ENCODE data around the gene SMCO3.
A peak's percentile ranks its signal among the peaks of the same experiment; 100 is the strongest.

SMCO3 gene

DNA sequence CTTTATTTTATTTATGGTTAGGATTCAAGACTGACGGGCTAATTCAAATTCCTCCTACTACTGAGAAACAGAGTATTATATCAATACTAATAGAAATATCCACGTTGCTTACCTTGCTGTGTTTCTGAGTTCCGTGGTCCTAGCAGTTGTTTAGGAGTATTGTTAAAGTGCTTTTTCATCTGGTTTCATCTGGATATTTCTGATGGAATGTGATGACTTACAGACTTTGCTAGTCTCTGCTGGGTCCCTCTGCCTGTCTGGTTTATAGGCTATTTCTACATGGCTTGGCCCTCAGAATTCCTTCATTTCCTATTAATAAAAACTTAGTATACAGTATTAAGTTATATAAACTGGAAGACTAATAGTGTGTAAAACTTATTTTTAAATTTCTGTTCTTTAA lies at the start of gene SMCO3:
Gene SMCO3 (minus strand): TSS at position 169 of the 400 bp plus-strand sequence. CDS start 7,502 bp downstream, outside the sequence.
- no peak for DNase-seq (ENCODE audit: low spot score)

DNA sequence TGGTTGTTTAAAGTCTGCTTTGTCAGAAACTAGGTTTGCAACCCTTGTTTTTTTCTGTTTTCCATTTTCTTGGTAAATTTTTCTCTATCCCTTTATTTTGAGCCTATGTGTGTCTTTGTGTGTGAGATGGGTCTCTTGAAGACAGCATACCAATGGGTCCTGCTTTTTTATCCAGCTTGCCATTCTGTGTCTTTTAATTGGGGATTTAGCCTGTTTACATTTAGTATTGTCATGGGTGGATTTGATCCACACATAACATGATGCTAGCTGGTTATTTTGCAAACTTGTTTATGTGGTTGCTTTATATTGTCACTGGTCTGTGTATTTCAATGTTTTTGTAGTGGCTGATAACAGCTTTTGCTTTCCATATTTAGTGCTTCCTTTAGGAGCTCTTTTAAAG lies 46.5 kb upstream of the SMCO3 start:
- no peak for DNase-seq (ENCODE audit: low spot score)

DNA sequence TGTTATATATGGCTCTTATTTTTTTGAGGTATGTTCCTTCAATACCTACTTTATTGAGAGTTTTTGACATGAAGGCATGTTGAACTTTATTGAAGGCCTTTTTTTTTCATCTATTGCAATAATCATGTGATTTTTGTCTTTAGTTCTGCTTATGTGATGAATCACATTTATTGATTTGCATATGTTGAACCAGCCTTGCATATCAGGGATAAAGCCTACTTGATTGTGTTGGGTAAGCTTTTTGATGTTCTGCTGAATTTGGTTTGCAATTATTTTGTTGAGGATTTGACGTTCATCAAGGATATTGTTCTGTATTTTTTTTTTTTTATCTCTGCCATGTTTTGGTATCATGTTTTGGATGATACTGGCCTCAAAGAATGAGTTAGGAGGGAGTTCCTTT lies 44.5 kb upstream of the SMCO3 start:
- no peak for DNase-seq (ENCODE audit: low spot score)

DNA sequence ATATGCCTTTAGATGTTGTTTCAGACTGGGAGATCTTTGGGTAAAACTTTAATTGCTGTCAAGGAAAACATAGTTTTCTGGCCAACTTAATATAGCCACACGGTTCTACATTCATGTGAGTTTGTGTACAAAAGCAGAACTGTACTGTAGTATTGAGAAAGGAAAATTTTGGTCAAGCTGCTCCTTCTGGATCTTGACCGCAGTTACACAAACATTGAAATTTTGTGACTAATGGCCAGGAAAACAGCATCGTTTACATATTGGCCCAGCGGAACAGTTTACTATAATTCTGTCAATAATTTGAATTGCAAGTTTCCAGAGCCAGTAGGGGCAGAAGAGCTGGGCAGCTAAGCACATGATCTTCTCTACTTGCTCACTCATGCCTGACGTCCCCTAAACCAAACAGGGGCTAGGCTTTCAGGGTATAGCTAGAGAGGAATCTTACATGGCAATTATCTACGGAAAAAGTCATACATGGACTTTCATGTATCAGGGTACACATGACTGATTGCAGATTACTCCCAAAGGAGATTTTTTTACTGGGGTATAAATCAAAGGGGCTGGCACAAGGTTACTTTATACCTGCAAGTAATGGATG lies 40.7 kb upstream of the SMCO3 start:
- no peak for DNase-seq (ENCODE audit: low spot score)

DNA sequence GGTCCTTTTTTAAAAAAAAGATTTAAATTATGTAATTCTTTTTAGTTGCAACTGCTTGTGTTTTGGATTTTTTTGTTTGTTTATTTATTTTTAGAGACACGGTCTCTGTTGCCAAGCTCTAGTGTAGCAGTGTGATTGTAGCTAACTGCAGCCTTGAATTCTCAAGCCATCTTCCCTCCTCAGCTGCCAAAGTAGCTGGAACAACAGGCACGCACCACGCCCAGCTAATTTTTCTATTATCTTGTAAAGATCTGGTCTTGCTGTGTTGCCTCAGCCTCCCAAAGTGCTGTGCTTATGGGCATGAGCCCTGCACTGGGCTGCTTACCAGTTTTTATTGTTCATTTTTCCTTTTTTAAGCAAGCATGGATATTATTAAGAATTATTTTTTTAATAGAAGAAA lies 40.0 kb upstream of the SMCO3 start:
- DNase-seq (ENCODE audit: low spot score) = no peak

DNA sequence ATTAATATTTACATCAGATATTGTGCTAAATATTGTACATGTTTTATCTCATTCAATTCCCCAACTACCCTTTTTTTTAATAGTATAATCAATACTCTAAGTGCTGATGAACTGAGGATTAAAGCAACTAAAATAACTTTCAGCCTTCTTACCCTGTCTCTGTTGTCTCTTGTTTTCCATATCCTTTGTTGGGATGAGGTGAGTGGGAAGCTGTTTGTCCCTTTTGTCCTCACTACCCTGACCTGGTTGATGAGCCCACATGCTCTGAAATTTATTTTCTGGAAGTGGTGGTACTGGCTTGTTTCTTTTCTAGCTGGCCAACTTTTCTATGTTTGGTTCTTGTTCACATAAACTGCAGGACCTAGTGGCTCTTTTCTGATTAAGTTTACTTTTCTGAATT lies 38.9 kb upstream of the SMCO3 start:
- DNase-seq (ENCODE audit: low spot score) = no peak

DNA sequence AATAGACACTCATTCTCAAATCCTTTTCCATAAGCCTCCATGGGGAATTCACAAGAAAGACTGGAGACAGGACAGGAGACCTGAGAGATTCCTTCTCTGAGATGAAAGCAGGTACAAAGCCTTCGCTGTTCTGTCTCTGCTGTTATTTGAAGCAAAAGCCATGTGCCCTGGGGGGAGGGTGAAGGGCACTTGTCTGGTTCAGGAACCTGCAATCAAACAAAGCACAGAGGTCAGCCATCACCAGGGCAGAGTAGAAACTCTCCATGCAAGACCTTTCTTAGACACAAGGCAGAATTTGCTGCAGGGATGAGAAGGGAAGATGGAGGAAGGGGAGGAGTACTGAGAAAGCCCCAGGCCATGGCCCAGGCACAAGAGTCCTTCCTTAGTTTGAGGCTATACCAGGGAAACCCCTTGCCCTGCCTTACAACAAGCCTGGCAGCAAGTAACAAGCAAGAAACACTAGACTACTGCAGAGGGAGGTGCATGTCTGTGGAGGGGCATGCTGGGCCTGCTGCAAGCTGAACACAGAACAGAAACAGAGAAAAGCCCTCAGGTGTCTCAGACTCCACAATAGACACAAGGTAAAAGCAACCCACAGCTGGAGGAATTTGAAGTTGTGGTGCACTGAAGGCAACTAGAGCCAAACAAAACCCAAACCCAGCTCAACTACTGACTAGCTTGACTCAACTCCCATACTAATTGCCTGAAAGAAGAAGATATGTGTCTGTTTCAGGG lies 37.1 kb upstream of the SMCO3 start:
- DNase-seq (ENCODE audit: low spot score) = no peak

DNA sequence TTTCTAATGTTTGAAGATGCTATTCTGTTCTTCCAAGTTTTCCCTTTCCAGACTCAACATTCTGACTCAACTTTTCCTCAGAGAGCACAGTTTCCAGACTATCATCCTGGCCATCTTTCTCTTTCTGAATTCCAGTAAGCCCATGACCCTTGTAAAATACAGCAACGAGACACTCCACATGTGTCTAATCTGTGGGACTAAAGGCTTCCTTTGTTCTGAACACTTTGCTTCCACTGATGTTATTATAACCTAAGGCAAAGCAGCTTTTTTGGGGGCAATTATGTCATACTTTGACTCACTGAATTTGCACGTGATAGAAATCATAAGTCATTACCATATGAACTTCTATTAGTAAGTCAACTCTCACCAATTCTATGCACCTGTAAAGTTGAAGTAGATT lies 35.7 kb upstream of the SMCO3 start:
- DNase-seq (ENCODE audit: low spot score) = no peak

DNA sequence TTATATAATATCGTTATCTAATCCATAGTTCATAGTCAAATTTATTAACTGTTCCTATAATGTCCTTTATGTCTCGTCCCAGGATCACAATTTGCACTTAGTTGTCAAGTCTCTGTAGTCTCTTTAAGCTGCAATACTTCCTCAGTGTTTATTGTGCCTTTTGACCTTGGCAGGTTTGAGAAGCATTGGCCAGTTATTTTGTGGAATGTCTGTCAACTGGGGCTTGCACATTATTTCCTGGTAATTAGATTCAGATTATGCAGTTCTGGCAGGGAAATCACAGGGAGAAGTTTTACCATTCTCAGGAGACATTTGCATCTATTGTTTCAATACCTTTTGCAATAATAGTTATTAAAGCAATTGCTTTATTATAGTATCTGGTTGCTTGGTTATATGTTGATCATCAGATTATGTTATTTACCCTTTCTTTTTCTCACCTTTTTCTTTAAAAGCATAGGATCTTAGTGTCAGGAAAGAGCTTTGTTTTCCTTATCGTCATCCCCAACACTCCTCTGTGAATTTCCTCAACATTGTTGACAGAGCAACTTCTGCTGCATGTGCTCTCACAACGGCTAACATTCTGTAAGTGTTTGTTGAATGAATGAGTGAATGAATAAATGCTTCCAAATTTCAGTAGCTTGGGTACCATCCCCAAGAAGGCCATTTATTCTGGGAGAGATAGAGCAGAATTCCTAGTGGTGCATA lies 33.0 kb upstream of the SMCO3 start:
- DNase-seq (ENCODE audit: low spot score) = no peak

DNA sequence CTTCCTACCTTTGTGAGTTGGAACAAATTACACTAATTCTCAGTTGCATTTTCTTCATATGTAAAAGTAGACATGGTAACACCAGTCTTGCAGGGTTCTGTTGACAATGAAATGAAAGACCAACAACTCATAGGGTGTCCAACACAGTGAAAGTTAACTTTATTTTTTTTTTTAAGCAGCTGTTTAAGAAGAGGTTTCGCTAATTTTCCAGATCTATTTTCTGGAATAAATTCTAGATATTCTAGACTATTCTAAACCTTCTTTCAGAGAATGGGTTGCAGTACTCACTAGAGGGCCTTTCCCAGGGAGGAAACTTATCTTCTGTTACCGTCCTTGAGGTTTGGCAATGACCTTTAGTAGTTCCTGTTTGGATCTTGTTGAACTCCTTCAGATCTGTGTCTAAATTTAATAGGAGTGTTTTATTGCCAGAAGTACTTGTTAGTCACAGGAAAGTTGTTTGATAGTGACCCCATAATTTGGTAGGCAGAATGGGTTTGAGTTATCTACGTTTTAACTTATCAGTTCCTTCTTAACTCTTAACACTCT lies 32.1 kb upstream of the SMCO3 start:
- peak; percentile 36 for DNase-seq (ENCODE audit: low spot score)

DNA sequence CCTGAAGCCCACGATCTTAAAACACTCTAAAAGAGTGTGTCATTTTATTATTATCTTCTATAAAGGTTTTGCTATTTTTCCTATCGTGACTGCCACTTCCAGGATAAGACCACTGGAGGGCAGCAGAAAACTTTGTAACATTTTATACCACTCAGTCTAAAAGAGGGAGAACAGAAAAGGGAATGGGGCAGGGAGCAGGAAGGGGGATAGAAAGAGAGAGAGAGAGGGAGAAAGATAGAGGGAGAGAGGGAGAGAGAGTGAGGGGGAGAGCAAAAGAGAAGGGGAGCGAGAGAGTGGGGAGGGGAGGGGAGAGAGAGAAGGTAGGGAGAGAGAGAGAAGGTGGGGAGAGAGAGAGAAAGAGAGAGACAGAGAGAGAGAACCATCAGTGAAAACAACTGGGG lies 31.4 kb upstream of the SMCO3 start:
- peak; percentile 87 for DNase-seq (ENCODE audit: low spot score)

DNA sequence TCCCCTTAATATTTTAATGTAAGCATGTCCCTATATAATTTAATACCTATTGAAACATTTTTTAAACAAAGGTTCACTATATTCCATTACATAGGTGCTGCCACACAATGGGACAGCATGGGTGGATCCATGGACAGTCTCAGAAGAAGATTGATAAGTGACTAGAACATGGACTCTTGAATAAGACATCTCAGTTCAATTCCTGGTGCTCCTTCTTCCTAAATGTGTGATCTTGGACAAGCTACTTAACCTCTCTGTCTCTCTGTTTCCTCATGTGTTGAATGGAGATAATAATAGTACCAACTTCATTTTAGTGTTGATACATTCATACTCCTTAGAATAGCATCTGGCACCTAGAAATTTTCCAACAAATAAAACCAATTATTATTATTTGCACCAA lies 30.4 kb upstream of the SMCO3 start:
- peak; percentile 53 for DNase-seq (ENCODE audit: low spot score)

DNA sequence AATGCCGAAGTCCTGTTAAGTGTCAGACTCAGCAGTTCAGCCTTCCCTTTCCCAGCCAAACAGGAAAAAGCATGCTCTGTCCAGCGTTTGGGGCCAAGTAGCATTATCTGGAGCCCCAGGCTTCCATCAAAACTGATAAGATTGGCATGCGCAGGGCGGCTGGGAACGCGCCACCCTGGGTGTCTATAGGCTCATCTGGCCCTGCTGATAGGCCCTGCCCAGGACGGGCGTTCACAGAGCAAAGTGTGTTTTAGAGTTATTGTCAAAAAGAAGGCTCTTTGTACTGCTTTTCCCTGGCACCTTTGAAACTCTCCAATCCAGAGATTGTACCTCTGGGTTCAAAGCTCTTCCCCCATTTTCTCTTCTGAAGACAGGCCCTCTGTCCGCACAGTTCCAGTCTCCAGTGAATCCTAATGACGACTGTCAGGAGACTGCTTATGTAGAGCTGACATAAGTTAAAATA lies 29.5 kb upstream of the SMCO3 start, which contains the start of gene ART4:
Gene ART4 (minus strand): TSS at position 102 of the 463 bp plus-strand sequence. CDS start 413 bp downstream, outside the sequence.
- DNase-seq (ENCODE audit: low spot score) = peak; percentile 92

DNA sequence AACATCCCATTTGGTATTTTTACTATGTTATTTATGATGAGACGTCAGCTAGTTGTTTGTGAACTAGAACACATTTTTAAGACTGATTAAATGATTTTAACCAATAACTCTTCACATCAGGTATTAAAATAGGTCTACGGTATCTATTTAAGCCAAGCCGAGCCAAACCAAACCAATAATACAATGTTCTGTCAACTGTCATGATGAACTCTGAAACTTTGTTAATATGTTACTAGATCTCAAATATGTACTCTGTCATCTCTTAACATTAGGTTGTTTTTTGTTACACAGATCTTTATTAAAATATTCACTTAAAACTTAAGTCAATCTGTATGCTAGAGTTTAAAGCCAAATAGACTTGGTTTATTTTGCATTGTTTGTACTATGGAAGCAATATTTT lies 28.3 kb upstream of the SMCO3 start:
- peak; percentile 32 for DNase-seq (ENCODE audit: low spot score)

DNA sequence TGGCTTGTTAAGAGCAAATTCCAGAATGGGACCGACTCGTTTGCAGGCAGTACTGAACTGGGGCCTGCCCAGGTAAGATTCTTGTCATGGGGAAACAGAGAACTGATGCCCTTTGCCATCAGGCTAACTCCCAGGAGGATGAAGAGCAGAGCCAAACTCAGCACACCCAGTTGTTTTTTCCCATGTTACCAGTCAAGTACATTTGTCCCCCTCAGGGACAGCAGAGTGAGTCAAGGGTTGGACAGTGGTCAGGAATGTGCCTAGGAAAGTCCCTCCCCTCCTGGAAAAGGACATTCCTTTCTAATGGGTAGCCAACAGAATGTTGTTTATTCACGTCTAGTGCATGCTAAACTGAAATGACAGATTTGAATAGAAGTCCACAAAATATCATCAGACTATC lies 27.8 kb upstream of the SMCO3 start:
- DNase-seq (ENCODE audit: low spot score) = peak; percentile 32

DNA sequence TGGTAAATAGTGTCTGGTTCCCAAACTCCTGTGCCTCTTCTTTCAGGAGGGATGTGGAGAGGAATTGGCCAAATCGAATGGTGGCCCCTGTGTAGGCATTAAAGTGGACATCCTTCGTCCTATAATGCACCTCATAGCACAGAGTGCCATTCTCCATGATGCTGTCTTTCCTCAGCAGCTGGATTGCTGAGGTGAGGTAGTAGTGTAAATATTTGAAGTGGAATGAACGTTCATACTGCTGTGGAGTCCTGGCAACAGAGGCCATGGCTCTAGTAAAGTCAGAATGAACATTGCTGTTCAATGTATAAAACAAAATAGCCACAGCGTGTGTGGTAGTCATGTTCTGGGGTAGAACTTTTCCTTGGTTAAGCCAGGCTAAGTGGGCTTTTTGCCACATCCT lies 26.6 kb upstream of the SMCO3 start:
- no peak for DNase-seq (ENCODE audit: low spot score)

DNA sequence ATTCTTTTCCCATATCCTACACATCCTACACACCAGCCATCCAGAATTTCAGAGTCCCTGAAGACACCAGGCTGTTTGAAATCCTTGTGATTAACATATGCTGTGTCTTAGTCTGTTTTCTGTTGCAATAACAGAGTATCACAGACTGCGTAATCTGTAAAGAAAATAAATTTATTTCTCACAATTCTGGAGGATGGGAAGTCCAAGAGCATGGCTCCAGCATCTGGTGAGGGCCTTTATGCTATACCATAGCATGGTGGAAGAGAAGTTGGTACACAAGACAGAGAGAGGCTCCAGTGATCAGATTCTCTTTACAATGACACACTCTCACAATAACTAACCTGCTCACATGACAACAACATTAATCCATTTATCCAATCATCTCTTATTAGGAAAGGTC lies 25.3 kb upstream of the SMCO3 start:
- no peak for DNase-seq (ENCODE audit: low spot score)

DNA sequence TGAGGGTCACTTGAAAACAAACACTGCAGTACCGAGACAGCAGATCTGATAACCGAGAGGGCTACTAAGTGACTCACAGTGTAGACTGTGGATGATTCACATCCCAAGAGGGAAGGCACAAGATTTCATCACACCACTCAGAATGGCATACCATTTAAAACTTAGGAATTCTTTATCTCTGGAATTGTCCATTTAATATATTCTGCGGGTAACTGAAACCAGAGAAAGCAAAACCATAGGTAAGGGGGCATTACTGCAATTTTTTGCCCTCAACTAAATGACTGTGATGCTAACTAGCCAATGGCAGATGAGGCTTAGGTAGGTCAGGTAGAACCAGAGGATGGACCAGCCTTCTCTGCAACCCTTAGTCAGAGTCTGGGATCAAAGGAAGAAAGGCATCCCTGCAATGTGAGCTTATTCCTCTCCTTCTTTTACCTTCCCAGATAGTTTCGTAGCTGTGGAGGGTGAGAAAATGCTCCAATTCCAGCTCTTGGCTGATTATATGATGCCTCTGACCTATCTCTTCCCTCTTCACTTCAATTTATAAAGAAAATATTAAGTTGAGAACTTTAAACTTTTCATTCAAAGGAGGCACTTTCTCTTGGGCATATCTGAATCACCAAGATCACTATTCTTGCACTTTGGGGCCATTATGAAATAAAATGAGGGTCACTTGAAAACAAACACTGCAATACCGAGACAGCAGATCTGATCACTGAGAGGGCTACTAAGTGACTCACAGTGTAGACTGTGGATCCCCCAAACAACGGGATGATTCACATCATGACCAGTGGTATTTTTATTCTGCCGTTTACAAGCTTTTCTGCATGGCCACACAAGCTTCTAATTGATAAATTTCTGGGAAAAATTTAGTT lies 22.6 kb upstream of the SMCO3 start:
- peak; percentile 56 for DNase-seq (ENCODE audit: low spot score)

DNA sequence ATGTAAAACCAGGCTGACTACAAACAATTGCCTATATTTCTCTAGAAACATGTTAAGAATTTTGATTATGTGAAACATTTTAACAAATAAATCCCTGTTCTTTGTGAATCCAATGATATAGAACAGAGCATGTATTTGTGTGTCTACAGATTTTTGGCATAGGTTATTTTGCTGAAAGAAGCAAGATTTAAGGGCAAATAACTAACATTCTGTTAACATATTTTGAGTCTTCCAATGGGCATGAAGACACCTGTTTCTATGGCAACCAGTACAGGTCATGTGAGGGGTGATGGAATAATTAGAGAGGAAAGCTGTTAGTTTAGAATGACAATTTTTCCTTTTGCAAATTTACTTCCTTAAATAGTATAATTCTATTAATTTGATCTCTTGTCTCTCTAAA lies 20.5 kb upstream of the SMCO3 start:
- no peak for DNase-seq (ENCODE audit: low spot score)

DNA sequence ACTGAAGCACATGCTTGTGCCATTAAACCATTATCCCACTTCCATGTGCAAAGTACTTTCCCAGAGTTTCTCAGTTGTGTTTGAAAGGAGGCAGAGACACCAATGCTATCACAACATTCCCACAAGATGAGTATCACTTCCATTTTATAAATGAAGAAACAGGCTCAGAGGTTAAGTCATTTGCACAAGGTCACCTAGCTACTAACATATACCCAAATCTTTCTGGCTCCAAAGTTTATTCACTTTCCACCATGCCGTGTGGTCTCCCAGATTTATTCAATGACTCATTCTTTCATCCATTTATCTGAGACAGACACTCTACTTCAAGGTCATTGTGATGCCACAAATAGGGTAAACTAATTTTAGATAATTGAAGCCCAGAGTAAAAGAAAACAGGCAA lies 20.0 kb upstream of the SMCO3 start:
- DNase-seq (ENCODE audit: low spot score) = peak; percentile 45

DNA sequence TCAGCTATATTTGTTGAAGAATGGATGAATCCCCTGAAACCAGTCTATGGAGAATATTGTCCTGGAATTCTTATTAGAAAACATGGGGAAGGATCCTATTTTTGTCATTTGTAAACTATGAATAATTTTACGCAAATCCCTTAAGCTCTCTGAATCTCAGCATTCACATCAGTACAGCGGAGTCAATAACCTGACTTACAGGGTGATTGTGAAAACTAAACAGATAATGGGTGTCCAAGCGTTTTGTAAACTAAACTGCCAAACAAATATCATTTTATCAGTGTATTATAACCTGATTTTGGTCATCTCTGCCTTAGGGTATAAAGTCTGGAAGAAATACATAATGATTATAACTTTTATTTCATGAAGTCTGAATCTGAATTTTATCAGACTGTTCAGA lies 19.4 kb upstream of the SMCO3 start:
- no peak for DNase-seq (ENCODE audit: low spot score)

DNA sequence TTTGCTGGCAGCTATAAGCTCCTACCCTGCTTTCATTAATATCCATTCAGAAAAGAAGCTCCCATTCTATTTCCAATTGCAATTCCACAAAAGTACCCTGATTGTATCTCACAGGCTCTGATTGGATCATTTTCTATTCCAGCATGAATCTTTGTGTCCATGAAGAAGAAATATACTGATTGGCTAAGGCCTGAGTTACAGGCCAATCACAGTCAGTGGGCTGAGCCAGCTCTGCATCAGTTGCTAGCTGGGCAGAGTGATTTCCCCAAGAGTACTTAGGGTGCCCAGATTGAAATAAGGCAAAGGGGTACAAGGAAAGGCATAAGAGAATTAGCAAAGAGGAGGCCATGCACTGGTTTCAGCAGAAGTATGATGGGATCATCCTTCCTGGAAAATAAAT lies 14.9 kb upstream of the SMCO3 start:
- DNase-seq (ENCODE audit: low spot score) = no peak
